IMR-90 (cell line): ENCODE measurements around the gene CSE1L. TPM values are rescaled to one million over a fixed set of nuclear protein-coding genes. Genes with fewer than 3 reads are reported as not detected.

Experiments used
- ATAC-seq: fragments of 200-7000 bp; cut with Tn5 transposase; 2 replicates; pipeline ENCODE4 v1.9.1; 2020; ENCODE audit warnings: low read depth, mild to moderate bottlenecking, moderate library complexity
- BruUV-seq: library from RNA; stranded (reverse); fragments of 400-500 nt; replicated peaks from 2 replicates; lab custom pipeline; 2021; lab: Mats Ljungman, UMichigan
- CTCF ChIA-PET: fragments of 300-600 bp; formaldehyde crosslinking; extraction: SDS; loops from one replicate; lab custom pipeline; 2021; ENCODE audit warnings: antibody characterized with exemption; lab: Yijun Ruan, JAX
- POLR2A ChIA-PET: fragments of 300-600 bp; sonication (Branson Sonifier 250); formaldehyde crosslinking; loops from one replicate; lab custom pipeline; 2022; ENCODE audit warnings: antibody characterized with exemption; ENCODE audit not compliant: unreplicated experiment; lab: Charles Lee
- DNase-seq: peaks from one replicate; pipeline ENCODE4 v3.0.0; 2013
- H2AFZ ChIP-seq: replicated peaks from 2 replicates; pipeline ENCODE3; 2013; ENCODE audit warnings: low read length, mild to moderate bottlenecking; ENCODE audit not compliant: poor library complexity
- H2AK5ac ChIP-seq: 2 replicates; pipeline ENCODE4 v1.6.1; 2013; ENCODE audit warnings: low read depth, low read length, inconsistent platforms
- H2AK9ac ChIP-seq: replicated peaks from 2 replicates; pipeline ENCODE3; 2013; ENCODE audit warnings: mild to moderate bottlenecking, low read depth, low read length, moderate library complexity; ENCODE audit not compliant: poor library complexity
- H2BK120ac ChIP-seq: 2 replicates; pipeline ENCODE4 v1.6.1; 2013; ENCODE audit warnings: low read depth, low read length, inconsistent platforms
- H2BK15ac ChIP-seq: 3 replicates; pipeline ENCODE4 v1.6.1; 2013; ENCODE audit warnings: low read depth, low read length, inconsistent platforms
- H2BK20ac ChIP-seq: 2 replicates; pipeline ENCODE4 v1.6.1; 2013; ENCODE audit warnings: low read depth, mild to moderate bottlenecking, inconsistent platforms, low read length, moderate library complexity
- H2BK5ac ChIP-seq: 2 replicates; pipeline ENCODE4 v1.6.1; 2013; ENCODE audit warnings: mild to moderate bottlenecking, low read depth, low read length, inconsistent platforms; ENCODE audit not compliant: poor library complexity, severe bottlenecking
- H3K14ac ChIP-seq: replicated peaks from 2 replicates; pipeline ENCODE4 v1.6.1; 2013; ENCODE audit warnings: low read depth, low read length, inconsistent platforms
- H3K18ac ChIP-seq: 2 replicates; pipeline ENCODE4 v1.6.1; 2013; ENCODE audit warnings: low read depth, low read length, control low read depth
- H3K23ac ChIP-seq: 2 replicates; pipeline ENCODE4 v1.6.1; 2013; ENCODE audit warnings: low read depth, low read length, inconsistent platforms
- H3K27ac ChIP-seq: 2 replicates; pipeline ENCODE4 v1.5.1; 2013; ENCODE audit warnings: mild to moderate bottlenecking, control low read depth, low read length; ENCODE audit not compliant: insufficient read depth
- H3K27me3 ChIP-seq: 2 replicates; pipeline ENCODE4 v1.6.1; 2013; ENCODE audit warnings: low read length; ENCODE audit not compliant: control insufficient read depth, insufficient read depth
- H3K36me3 ChIP-seq: 2 replicates; pipeline ENCODE4 v1.6.1; 2013; ENCODE audit warnings: low read length, mixed read lengths; ENCODE audit not compliant: control insufficient read depth, insufficient read depth
- H3K4ac ChIP-seq: 2 replicates; pipeline ENCODE4 v1.6.1; 2013; ENCODE audit warnings: low read depth, low read length, inconsistent platforms
- H3K4me1 ChIP-seq: 2 replicates; pipeline ENCODE4 v1.6.1; 2013; ENCODE audit warnings: low read length, mixed read lengths; ENCODE audit not compliant: control insufficient read depth, insufficient read depth
- H3K4me2 ChIP-seq: 2 replicates; pipeline ENCODE4 v1.6.1; 2013; ENCODE audit warnings: low read depth, mild to moderate bottlenecking, control low read depth, low read length, moderate library complexity
- H3K4me3 ChIP-seq: 2 replicates; pipeline ENCODE4 v1.5.1; 2013; ENCODE audit warnings: low read depth, mild to moderate bottlenecking, control low read depth, low read length, moderate library complexity; ENCODE audit not compliant: insufficient read depth
- H3K56ac ChIP-seq: 2 replicates; pipeline ENCODE4 v1.6.1; 2013; ENCODE audit warnings: low read length, inconsistent platforms; ENCODE audit not compliant: insufficient read depth; ENCODE audit errors: extremely low read depth
- H3K79me1 ChIP-seq, 2 experiments: 2 replicates each; pipeline ENCODE4 v1.6.1; 2013; ENCODE audit warnings: low read length in 2 of 2, inconsistent platforms in 1 of 2, low read depth in 1 of 2
- H3K9ac ChIP-seq: 2 replicates; pipeline ENCODE4 v1.6.1; 2013; ENCODE audit warnings: low read depth, low read length, control low read depth
- H3K9me1 ChIP-seq: 2 replicates; pipeline ENCODE4 v1.6.1; 2013; ENCODE audit warnings: low read length, inconsistent platforms; ENCODE audit not compliant: insufficient read depth
- H3K9me3 ChIP-seq: 2 replicates; pipeline ENCODE4 v1.6.1; 2013; ENCODE audit warnings: low read length; ENCODE audit not compliant: control insufficient read depth, insufficient read depth
- H4K20me1 ChIP-seq: 2 replicates; pipeline ENCODE4 v1.6.1; 2013; ENCODE audit warnings: low read length, inconsistent platforms; ENCODE audit not compliant: insufficient read depth
- H4K5ac ChIP-seq: 2 replicates; pipeline ENCODE4 v1.6.1; 2013; ENCODE audit warnings: mild to moderate bottlenecking, low read depth, low read length, control low read depth
- H4K8ac ChIP-seq, 2 experiments: 2 replicates each; pipeline ENCODE4 v1.6.1; 2013; ENCODE audit warnings: low read depth in 2 of 2, low read length in 2 of 2, control low read depth in 1 of 2, inconsistent platforms in 1 of 2
- H4K91ac ChIP-seq: 2 replicates; pipeline ENCODE4 v1.6.1; 2013; ENCODE audit warnings: low read depth, low read length, inconsistent platforms; ENCODE audit not compliant: insufficient read depth
- POLR2A ChIP-seq: IDR thresholded peaks from 2 replicates; pipeline ENCODE4 v1.6.1; 2012; ENCODE audit warnings: mild to moderate bottlenecking, low read depth, low read length
- RAD21 ChIP-seq: IDR thresholded peaks from 2 replicates; pipeline ENCODE4 v1.6.1; 2012; ENCODE audit warnings: low read length, improper control_type of control experiment
- SMC3 ChIP-seq: fragments of 150-350 bp; IDR thresholded peaks from 2 replicates; pipeline ENCODE4 v1.6.1; 2016; ENCODE audit warnings: low read depth, mild to moderate bottlenecking, antibody characterized with exemption, low read length, moderate library complexity
- WGBS, 2 experiments: methylation state at CpG; one replicate each; pipeline versions ENCODE4 v1.1.5 to v1.1.7; 2013; ENCODE audit warnings: missing lambda C conversion rate in 2 of 2; ENCODE audit not compliant: insufficient read length in 1 of 2; ENCODE audit errors: extremely low coverage in 2 of 2; 5-methylcytosine and 5-hydroxymethylcytosine counted together
- dilution Hi-C: fragments of 300-500 bp; cut with HindIII; formaldehyde crosslinking; loops from one replicate; pipeline ENCODE4 v1.14.3; 2018; ENCODE audit warnings: low sequenced_read_pairs; ENCODE audit not compliant: unreplicated experiment
- in situ Hi-C: fragments of 300-500 bp; cut with MboI; formaldehyde crosslinking; loops from 3 replicates; pipeline ENCODE4 v1.14.3; 2019; ENCODE audit warnings: low sequenced_read_pairs, inconsistent platforms, mixed read lengths
- intact Hi-C: fragments of 100-400 bp; cut with micrococcal nuclease; formaldehyde crosslinking; loops from 2 replicates; pipeline ENCODE4 v1.10.0; 2022
- polyA plus RNA-seq, 3 experiments: library from polyadenylated mRNA; depleted of rRNA; stranded (reverse); fragments of >200 nt; gene quantifications; 2 replicates each; pipeline ENCODE4 v1.2.3, GENCODE V29; 2012; ENCODE audit warnings: low replicate concordance in 1 of 3
- total RNA-seq: library from RNA; depleted of rRNA; stranded (reverse); fragments of >200 nt; gene quantifications from 2 replicates; pipeline ENCODE4 v1.2.3, GENCODE V29; 2012
- TF ChIP-seq, protein P1 (sequence below): conservative IDR thresholded peaks from 2 replicates; pipeline ENCODE4 v1.5.1; 2012; ENCODE audit warnings: mild to moderate bottlenecking, low read depth, low read length, improper control_type of control experiment
- TF ChIP-seq, protein P2 (sequence below): fragments of 150-350 bp; IDR thresholded peaks from 2 replicates; pipeline ENCODE4 v1.6.1; 2016; ENCODE audit warnings: low read depth, mild to moderate bottlenecking, low read length, moderate library complexity, borderline replicate concordance

The CSE1L gene
- total and polyA plus RNA-seq, 2 of the 4 experiments (the other 2 are of a cell fraction): 34.3 to 81.7 TPM

DNA sequence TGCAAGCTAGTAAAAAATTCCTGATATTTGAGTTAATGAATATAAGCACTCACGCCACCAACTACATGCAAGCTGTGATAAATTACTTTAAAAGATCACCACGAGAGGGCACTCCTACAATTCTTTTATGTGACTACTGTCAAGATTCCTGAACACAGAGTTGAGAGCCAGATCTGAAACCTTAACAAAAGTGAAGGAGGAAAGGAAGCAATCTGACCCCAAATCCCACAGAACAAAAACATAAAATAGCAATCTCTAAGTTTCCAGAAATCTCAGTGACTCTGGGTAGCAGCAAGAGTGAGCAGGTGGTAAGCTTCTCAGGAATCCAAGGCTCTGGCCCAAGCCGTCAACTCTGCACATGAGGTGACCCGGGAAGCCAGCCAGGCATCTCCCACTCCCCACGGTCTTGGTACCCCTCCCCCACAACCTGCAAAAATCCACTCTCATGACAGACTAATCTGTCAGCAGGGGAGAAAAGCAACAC, 86.9 kb downstream of the CSE1L start:
- H3K23ac ChIP-seq: no peak overlapping the region
- no peak overlapping the region for H2AK9ac ChIP-seq
- no peak overlapping the region for H3K56ac ChIP-seq
- H2BK5ac ChIP-seq: no peak overlapping the region
- no peak overlapping the region for H3K9ac ChIP-seq
- no peaks in the 10 kb centered on the region for H3K9me3 ChIP-seq
- ATAC-seq: peak; percentile 88
- intact Hi-C loops: loop anchor here (1.0 to 10.0 kb wide), 2 partner anchors 52 to 84 kb away; partner anchors contain the start of gene STAU1
- in situ Hi-C loops: loop anchor here (5.0 kb wide), 1 partner anchor 84 kb away; the partner anchor contains the start of gene DDX27
- H3K4me3 ChIP-seq: no peak overlapping the region
- H3K36me3 ChIP-seq: peaks cover 11% of the 10 kb centered on the region
- no peak overlapping the region for H3K4me2 ChIP-seq
- WGBS, 2 experiments: 46% methylated on average over 3 of the region's 5 CpGs; no CpG with 5 or more reads in 1 of the 2 experiments
- ChIA-PET POLR2A (no interaction called here), CTCF (interaction anchor here (0.6 to 1.7 kb wide), 6 partner anchors 14 to 118 kb away, joined by 3 to 11 read pairs (median 4); partner anchors contain the start of gene DDX27)
- dilution Hi-C loops: no loop called here
- no peak overlapping the region for H3K14ac ChIP-seq
- H3K4ac ChIP-seq: no peak overlapping the region
- H3K4me1 ChIP-seq: peaks cover 5% of the 10 kb centered on the region; the same call in 1 of the 2 replicates
- H4K20me1 ChIP-seq: peaks cover 6% of the 10 kb centered on the region
- no peak overlapping the region for H2AFZ ChIP-seq
- H2BK120ac ChIP-seq: no peak overlapping the region
- H2AK5ac ChIP-seq: no peak overlapping the region
- peak; percentile 79 for DNase-seq
- H3K9me1 ChIP-seq: no peaks in the 10 kb centered on the region; the same call in 1 of the 2 replicates
- H3K27me3 ChIP-seq: no peaks in the 10 kb centered on the region
- H3K27ac ChIP-seq: no peak overlapping the region
- no peak overlapping the region for H4K91ac ChIP-seq
- peak overlapping the region in 1 of 2 experiments; percentile 2; a peak in 1 of 4 replicates for H4K8ac ChIP-seq
- H2BK15ac ChIP-seq: no peak overlapping the region
- no peak overlapping the region for H3K18ac ChIP-seq
- no TSS peak for BruUV-seq
- H2BK20ac ChIP-seq: no peak overlapping the region
- TF ChIP-seq POLR2A (no peak), RAD21 (peak; percentile 67), SMC3 (peak; percentile 46)
- TF ChIP-seq, protein P1, sequence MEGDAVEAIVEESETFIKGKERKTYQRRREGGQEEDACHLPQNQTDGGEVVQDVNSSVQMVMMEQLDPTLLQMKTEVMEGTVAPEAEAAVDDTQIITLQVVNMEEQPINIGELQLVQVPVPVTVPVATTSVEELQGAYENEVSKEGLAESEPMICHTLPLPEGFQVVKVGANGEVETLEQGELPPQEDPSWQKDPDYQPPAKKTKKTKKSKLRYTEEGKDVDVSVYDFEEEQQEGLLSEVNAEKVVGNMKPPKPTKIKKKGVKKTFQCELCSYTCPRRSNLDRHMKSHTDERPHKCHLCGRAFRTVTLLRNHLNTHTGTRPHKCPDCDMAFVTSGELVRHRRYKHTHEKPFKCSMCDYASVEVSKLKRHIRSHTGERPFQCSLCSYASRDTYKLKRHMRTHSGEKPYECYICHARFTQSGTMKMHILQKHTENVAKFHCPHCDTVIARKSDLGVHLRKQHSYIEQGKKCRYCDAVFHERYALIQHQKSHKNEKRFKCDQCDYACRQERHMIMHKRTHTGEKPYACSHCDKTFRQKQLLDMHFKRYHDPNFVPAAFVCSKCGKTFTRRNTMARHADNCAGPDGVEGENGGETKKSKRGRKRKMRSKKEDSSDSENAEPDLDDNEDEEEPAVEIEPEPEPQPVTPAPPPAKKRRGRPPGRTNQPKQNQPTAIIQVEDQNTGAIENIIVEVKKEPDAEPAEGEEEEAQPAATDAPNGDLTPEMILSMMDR: peak; percentile 68
- TF ChIP-seq, protein P2, sequence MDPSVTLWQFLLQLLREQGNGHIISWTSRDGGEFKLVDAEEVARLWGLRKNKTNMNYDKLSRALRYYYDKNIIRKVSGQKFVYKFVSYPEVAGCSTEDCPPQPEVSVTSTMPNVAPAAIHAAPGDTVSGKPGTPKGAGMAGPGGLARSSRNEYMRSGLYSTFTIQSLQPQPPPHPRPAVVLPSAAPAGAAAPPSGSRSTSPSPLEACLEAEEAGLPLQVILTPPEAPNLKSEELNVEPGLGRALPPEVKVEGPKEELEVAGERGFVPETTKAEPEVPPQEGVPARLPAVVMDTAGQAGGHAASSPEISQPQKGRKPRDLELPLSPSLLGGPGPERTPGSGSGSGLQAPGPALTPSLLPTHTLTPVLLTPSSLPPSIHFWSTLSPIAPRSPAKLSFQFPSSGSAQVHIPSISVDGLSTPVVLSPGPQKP: no peak
- no peak overlapping the region for H4K5ac ChIP-seq
- peaks cover 17 to 32% of the 10 kb centered on the region in 2 experiments; a peak in 3 of 4 replicates for H3K79me1 ChIP-seq
